HL-60 (cell line): Measurements from ENCODE around the gene ARFGAP1.

Experiments
- CTCF ChIP-seq: IDR thresholded peaks from one replicate; pipeline ENCODE4 v1.5.1; 2011; ENCODE audit warnings: low read length, control low read depth, inconsistent platforms; ENCODE audit not compliant: insufficient read depth
- POLR2AphosphoS5 ChIP-seq: IDR thresholded peaks from 2 replicates; pipeline ENCODE4 v1.6.1; 2012; ENCODE audit warnings: low read depth
- REST ChIP-seq: IDR thresholded peaks from 2 replicates; pipeline ENCODE4 v1.6.1; 2012; ENCODE audit warnings: low read depth; ENCODE audit not compliant: insufficient replicate concordance

- TF ChIP-seq POLR2AphosphoS5 = no peak
- TF ChIP-seq CTCF = no peak
- no peak for TF ChIP-seq REST
These were observed 30.6 kb downstream of the ARFGAP1 start for GRCh38 chr20:63303095-63303666.
